ENCODE data around the gene ALOX5AP. TPM values are rescaled to one million over a fixed set of nuclear protein-coding genes. Genes with fewer than 3 reads are reported as not detected.

ALOX5AP gene
- total RNA-seq, 1 donor from 2014 or later: 33.6 TPM

DNA sequence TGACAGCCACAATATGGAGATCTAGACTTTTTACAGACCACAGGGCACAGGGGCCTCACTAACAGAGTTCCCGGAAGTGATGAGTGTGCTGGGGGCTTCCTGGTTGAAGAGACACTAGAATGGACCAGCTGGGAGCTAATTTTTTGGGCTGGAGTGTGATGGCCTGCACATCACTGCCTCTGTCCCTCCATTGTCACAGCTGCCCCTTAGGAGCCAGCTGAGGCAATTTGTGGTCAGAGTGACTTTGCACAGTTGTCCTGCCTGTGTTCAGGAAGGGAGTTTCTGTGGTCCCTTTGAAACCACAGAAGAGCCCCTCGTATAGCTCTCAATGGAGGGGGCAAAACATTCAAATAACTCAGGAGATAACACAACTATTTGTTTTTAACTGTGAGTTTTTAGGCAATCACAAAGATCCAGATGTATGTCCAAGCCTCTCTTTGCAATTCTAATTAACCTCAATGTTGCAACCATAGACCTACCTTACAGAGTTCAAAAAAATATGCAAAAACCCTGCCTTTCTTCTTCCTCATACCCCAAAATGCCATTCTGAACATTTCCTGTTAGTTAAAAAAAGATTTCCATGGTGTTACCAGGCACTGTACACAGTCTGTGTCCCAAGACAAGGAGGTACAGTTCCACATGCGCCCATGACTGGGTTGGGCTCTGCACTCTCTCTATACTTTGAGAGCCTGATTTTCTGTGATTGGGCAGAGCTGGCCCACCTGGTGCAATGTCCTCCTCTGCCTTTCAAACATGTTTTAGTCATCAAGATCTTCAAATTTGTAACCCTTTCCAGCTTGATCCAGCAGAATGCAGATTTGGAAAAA is 2.4 kb downstream of the ALOX5AP start:
- TF ChIP-seq, protein P1, sequence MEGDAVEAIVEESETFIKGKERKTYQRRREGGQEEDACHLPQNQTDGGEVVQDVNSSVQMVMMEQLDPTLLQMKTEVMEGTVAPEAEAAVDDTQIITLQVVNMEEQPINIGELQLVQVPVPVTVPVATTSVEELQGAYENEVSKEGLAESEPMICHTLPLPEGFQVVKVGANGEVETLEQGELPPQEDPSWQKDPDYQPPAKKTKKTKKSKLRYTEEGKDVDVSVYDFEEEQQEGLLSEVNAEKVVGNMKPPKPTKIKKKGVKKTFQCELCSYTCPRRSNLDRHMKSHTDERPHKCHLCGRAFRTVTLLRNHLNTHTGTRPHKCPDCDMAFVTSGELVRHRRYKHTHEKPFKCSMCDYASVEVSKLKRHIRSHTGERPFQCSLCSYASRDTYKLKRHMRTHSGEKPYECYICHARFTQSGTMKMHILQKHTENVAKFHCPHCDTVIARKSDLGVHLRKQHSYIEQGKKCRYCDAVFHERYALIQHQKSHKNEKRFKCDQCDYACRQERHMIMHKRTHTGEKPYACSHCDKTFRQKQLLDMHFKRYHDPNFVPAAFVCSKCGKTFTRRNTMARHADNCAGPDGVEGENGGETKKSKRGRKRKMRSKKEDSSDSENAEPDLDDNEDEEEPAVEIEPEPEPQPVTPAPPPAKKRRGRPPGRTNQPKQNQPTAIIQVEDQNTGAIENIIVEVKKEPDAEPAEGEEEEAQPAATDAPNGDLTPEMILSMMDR (IDR thresholded peaks at IDR 0.05): no peak
- TF ChIP-seq POLR2A (IDR thresholded peaks at IDR 0.05): no peak
- no peak for TF ChIP-seq POLR2AphosphoS5 (IDR thresholded peaks at IDR 0.05; ENCODE audit: insufficient read depth in 1 of 2, low read depth in 1 of 2)
- Histone ChIP-seq H3K9me3 (no peaks in the 10 kb centered on the region), H3K4me1 (peaks cover 10% of the 10 kb centered on the region), H3K27ac (no peak overlapping the region), H3K27me3 (no peaks in the 10 kb centered on the region), H3K4me3 (no peak overlapping the region), H3K36me3 (no peaks in the 10 kb centered on the region)
- no peak for DNase-seq (ENCODE audit: extremely low spot score in 2 of 2)
- intact Hi-C loops (cut with DNase I): no loop called here

DNA sequence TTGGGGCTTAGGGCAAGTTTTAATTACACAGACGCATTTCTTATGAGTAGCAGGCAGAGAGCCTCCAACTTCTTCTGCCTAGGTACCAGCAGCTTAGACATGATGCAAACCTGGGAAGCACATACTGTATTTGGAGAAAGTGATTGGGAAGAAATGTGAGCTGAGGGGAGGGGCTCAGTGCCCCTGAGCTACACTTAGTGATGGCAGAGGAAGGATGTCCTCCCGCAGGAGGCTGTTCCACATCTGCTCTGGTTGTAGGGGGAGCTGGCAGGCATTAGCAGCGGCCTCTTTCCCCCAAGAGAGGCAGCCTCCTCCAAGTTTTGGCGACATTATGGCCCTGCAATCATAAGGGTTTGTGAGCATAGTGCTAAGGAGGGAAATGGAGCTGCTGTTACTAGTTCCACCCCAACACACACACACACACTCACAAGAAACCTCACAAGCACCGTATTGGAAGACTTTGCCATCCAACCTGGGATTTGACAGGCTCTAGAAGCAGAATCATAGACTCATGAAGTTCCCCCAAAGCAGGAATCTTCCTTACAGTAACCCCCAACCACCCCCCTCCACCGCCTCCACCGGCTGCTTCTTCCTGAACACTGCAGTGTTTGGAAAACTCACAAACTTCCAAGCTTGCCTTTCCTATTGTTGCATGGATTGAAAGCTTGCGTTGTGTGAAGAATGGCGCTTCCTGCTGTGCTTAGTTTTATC is 3.3 kb downstream of the ALOX5AP start:
- no peaks in the 10 kb centered on the region for H3K27me3 ChIP-seq
- H3K9me3 ChIP-seq: no peaks in the 10 kb centered on the region
- no peak overlapping the region for H3K4me3 ChIP-seq
- H3K4me1 ChIP-seq: peaks cover 19% of the 10 kb centered on the region
- intact Hi-C loops (cut with DNase I): no loop called here
- no peak for TF ChIP-seq POLR2AphosphoS5 (IDR thresholded peaks at IDR 0.05; ENCODE audit: insufficient read depth in 1 of 2, low read depth in 1 of 2)
- TF ChIP-seq, protein P1 (IDR thresholded peaks at IDR 0.05): no peak
- TF ChIP-seq POLR2A (IDR thresholded peaks at IDR 0.05): no peak
- H3K36me3 ChIP-seq: no peaks in the 10 kb centered on the region
- H3K27ac ChIP-seq: no peak overlapping the region
- DNase-seq (ENCODE audit: extremely low spot score in 2 of 2): no peak

DNA sequence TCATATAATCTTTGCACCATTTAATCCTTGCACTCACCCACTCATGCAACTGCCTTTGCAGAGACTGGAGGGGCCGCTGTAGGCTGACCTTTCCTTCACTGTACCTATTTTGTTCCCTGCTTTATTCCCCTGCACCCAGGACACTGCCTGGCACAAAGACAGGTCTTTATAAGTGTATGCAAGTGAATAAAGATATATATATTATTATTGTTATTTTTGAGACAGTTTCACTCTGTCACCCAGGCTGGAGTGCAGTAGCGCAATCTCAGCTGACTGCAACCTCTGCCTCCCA is 3.8 kb downstream of the ALOX5AP start:
- intact Hi-C loops (cut with DNase I): no loop called here
- Histone ChIP-seq H3K36me3 (no peaks in the 10 kb centered on the region), H3K4me1 (peaks cover 24% of the 10 kb centered on the region), H3K27ac (no peak overlapping the region), H3K9me3 (no peaks in the 10 kb centered on the region), H3K4me3 (no peak overlapping the region), H3K27me3 (no peaks in the 10 kb centered on the region)
- DNase-seq (ENCODE audit: extremely low spot score in 2 of 2): no peak
- TF ChIP-seq POLR2AphosphoS5 (IDR thresholded peaks at IDR 0.05; ENCODE audit: insufficient read depth in 1 of 2, low read depth in 1 of 2) (no peak), POLR2A (IDR thresholded peaks at IDR 0.05) (no peak)
- TF ChIP-seq, protein P1 (IDR thresholded peaks at IDR 0.05): no peak

DNA sequence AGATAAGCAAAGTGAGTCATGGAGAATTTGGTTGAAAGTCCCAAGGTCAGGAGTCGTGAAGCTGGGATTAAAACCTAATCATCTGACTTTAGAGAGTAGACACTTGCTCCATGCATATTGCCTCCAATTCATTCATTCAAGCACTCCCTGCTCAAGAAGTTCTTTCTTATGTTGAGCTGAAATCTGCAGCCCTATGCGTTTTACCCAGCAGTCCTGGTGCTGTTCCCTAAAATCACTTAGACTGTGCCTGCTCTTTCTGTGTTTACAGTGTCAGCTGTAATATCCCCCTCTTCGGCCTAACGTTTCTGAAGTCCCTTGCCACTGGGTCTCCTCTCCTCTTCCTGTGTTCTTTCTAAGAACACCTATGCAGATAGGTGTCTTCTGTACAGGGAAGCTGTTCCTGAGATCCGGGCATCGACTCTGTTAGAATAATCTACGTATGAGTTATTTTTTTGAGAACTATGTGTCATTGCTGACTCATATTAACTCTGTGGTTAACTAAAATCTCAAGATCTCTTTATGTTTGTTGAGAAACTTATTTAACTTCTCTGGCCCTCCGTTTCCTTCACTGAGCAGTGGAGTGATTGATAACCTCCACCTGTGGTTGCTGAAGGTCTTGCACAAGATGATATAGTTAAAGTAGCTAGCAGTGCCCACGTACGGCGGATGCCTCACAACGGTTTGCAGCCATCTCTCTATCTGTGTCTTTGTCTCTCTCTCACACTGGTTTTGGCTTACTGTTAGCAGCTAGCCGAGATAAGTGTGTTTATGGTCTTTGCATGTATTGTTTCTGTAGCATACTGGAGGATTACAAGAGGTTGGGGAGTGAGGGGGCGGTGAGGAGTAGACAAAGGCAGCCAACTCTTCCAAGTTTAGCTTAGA is 4.7 kb downstream of the ALOX5AP start:
- no peak for DNase-seq (ENCODE audit: extremely low spot score in 2 of 2)
- TF ChIP-seq POLR2A (IDR thresholded peaks at IDR 0.05) (no peak), POLR2AphosphoS5 (IDR thresholded peaks at IDR 0.05; ENCODE audit: insufficient read depth in 1 of 2, low read depth in 1 of 2) (no peak)
- TF ChIP-seq, protein P1 (IDR thresholded peaks at IDR 0.05): no peak
- Histone ChIP-seq H3K36me3 (no peaks in the 10 kb centered on the region), H3K4me3 (peak overlapping the region in 1 of 2 donors; percentile 14), H3K27ac (peak overlapping the region; percentile 32), H3K27me3 (no peaks in the 10 kb centered on the region), H3K9me3 (no peaks in the 10 kb centered on the region), H3K4me1 (peaks cover 31% of the 10 kb centered on the region)
- intact Hi-C loops (cut with DNase I): no loop called here

All from vagina (tissue), 2 donors.